ENCODE measurements around the gene COX4I2.

Gene COX4I2

GRCh38 chr20:31673943-31674463 is 36.3 kb downstream of the COX4I2 start:
- in situ Hi-C loops (cut with MboI; ENCODE audit: low sequenced_read_pairs) = no loop called here

- in situ Hi-C loops (cut with MboI; ENCODE audit: low sequenced_read_pairs) = no loop called here
Observed at GRCh38 chr20:31674895-31675827, 37.4 kb downstream of the COX4I2 start.

- in situ Hi-C loops (cut with MboI; ENCODE audit: low sequenced_read_pairs) = no loop called here
Observed at GRCh38 chr20:31675828-31676608, 38.3 kb downstream of the COX4I2 start.

- in situ Hi-C loops (cut with MboI; ENCODE audit: low sequenced_read_pairs) = no loop called here
Observed at GRCh38 chr20:31676609-31676989, 38.9 kb downstream of the COX4I2 start.

GRCh38 chr20:31677553-31678260 is 40.0 kb downstream of the COX4I2 start:
- in situ Hi-C loops (cut with MboI; ENCODE audit: low sequenced_read_pairs) = no loop called here

GRCh38 chr20:31678389-31679356 is 41.0 kb downstream of the COX4I2 start:
- in situ Hi-C loops (cut with MboI; ENCODE audit: low sequenced_read_pairs) = no loop called here

- in situ Hi-C loops (cut with MboI; ENCODE audit: low sequenced_read_pairs) = no loop called here
Observed at GRCh38 chr20:31679357-31680285, 41.9 kb downstream of the COX4I2 start.

- in situ Hi-C loops (cut with MboI; ENCODE audit: low sequenced_read_pairs) = no loop called here
Observed at GRCh38 chr20:31680286-31681127, 42.8 kb downstream of the COX4I2 start.

- in situ Hi-C loops (cut with MboI; ENCODE audit: low sequenced_read_pairs) = no loop called here
Observed at GRCh38 chr20:31681128-31681727, 43.5 kb downstream of the COX4I2 start.

GRCh38 chr20:31681769-31682168 is 44.1 kb downstream of the COX4I2 start:
- in situ Hi-C loops (cut with MboI; ENCODE audit: low sequenced_read_pairs) = no loop called here

- in situ Hi-C loops (cut with MboI; ENCODE audit: low sequenced_read_pairs) = no loop called here
Observed at GRCh38 chr20:31682352-31682751, 44.6 kb downstream of the COX4I2 start.

GRCh38 chr20:31682927-31683326 is 45.2 kb downstream of the COX4I2 start:
- in situ Hi-C loops (cut with MboI; ENCODE audit: low sequenced_read_pairs) = no loop called here

- in situ Hi-C loops (cut with MboI; ENCODE audit: low sequenced_read_pairs) = no loop called here
Observed at GRCh38 chr20:31684153-31685015, 46.7 kb downstream of the COX4I2 start.

GRCh38 chr20:31685853-31686643 is 48.3 kb downstream of the COX4I2 start:
- in situ Hi-C loops (cut with MboI; ENCODE audit: low sequenced_read_pairs) = no loop called here

- in situ Hi-C loops (cut with MboI; ENCODE audit: low sequenced_read_pairs) = no loop called here
Observed at GRCh38 chr20:31687777-31688176, 50.1 kb downstream of the COX4I2 start.

GRCh38 chr20:31689141-31689540 is 51.4 kb downstream of the COX4I2 start:
- in situ Hi-C loops (cut with MboI; ENCODE audit: low sequenced_read_pairs) = no loop called here
